ENCODE measurements around the gene AHSA1.
A peak's percentile ranks its signal among the peaks of the same experiment; 100 is the strongest.
"Not testable (repeated sequence)": the region's sequence is repeated elsewhere in the genome, so short reads cannot be mapped to it uniquely, and the experiment has no call there.

The AHSA1 gene

GRCh38 chr14:77457522-77458248, at the start of gene AHSA1, which contains the start of gene VIPAS39:
AHSA1 (plus strand) TSS chr14:77458093; CDS start chr14:77458190, 97 bp downstream.
VIPAS39 (minus strand) TSS chr14:77457601; CDS start chr14:77454102, 3,499 bp downstream.
- peak; percentile 90 for DNase-seq (ENCODE audit: low spot score)

GRCh38 chr14:77409131-77409533, 48.8 kb upstream of the AHSA1 start:
- DNase-seq (ENCODE audit: low spot score): no peak

GRCh38 chr14:77415403-77416030, 42.4 kb upstream of the AHSA1 start:
- not testable (repeated sequence) for DNase-seq (ENCODE audit: low spot score)

- DNase-seq (ENCODE audit: low spot score): not testable (repeated sequence)
Observed at GRCh38 chr14:77416098-77416497, 41.8 kb upstream of the AHSA1 start.

- DNase-seq (ENCODE audit: low spot score): no peak
Observed at GRCh38 chr14:77416836-77417235, 41.1 kb upstream of the AHSA1 start.

GRCh38 chr14:77421201-77421600, 36.7 kb upstream of the AHSA1 start:
- DNase-seq (ENCODE audit: low spot score): no peak

GRCh38 chr14:77423423-77423822, 34.5 kb upstream of the AHSA1 start, which contains the start of gene NOXRED1:
NOXRED1 (minus strand) TSS chr14:77423523; CDS start chr14:77422889, 634 bp downstream.
- DNase-seq (ENCODE audit: low spot score): no peak

GRCh38 chr14:77424862-77425261, 33.0 kb upstream of the AHSA1 start:
- DNase-seq (ENCODE audit: low spot score): no peak

- no peak for DNase-seq (ENCODE audit: low spot score)
Observed at GRCh38 chr14:77426396-77426795, 31.5 kb upstream of the AHSA1 start.

- DNase-seq (ENCODE audit: low spot score): no peak
Observed at GRCh38 chr14:77436042-77436441, 21.9 kb upstream of the AHSA1 start.

- DNase-seq (ENCODE audit: low spot score): no peak
Observed at GRCh38 chr14:77438596-77438995, 19.3 kb upstream of the AHSA1 start.

GRCh38 chr14:77439861-77440260, 18.0 kb upstream of the AHSA1 start:
- no peak for DNase-seq (ENCODE audit: low spot score)

- DNase-seq (ENCODE audit: low spot score): no peak
Observed at GRCh38 chr14:77442196-77442595, 15.7 kb upstream of the AHSA1 start.

- no peak for DNase-seq (ENCODE audit: low spot score)
Observed at GRCh38 chr14:77455966-77456640, 1.8 kb upstream of the AHSA1 start.

- DNase-seq (ENCODE audit: low spot score): no peak
Observed at GRCh38 chr14:77457115-77457521, 775 bp upstream of the AHSA1 start.

- DNase-seq (ENCODE audit: low spot score): peak; percentile 57
Observed at GRCh38 chr14:77458249-77458950, 507 bp downstream of the AHSA1 start.

GRCh38 chr14:77459072-77459723, 1.3 kb downstream of the AHSA1 start:
- DNase-seq (ENCODE audit: low spot score): no peak

GRCh38 chr14:77467801-77468200, 9.9 kb downstream of the AHSA1 start:
- DNase-seq (ENCODE audit: low spot score): no peak

GRCh38 chr14:77469067-77469505, 11.2 kb downstream of the AHSA1 start:
- no peak for DNase-seq (ENCODE audit: low spot score)

GRCh38 chr14:77469539-77469938, 11.6 kb downstream of the AHSA1 start:
- no peak for DNase-seq (ENCODE audit: low spot score)

GRCh38 chr14:77470224-77470870, 12.5 kb downstream of the AHSA1 start:
- DNase-seq (ENCODE audit: low spot score): no peak
